Tibial artery (tissue), 4 donors: Measurements from ENCODE around the gene TAF3.

Experiments used
- DNase-seq, 2 donors: peaks; one replicate each; pipeline ENCODE4 v3.0.0-alpha.2; 2019
- H3K27ac ChIP-seq, 2 donors: fragments of 200-600 bp; sonication (generic) in 1 of 2; 1 replicate in 1 of 2; 2 replicates in 1 of 2; pipeline ENCODE4 v1.5.1; 2018 to 2019; ENCODE audit warnings: mild to moderate bottlenecking in 1 of 2
- H3K27me3 ChIP-seq, 2 donors: fragments of 200-600 bp; sonication (generic) in 1 of 2; one replicate each; pipeline versions ENCODE4 v1.5.1 to v1.6.0; 2016 to 2019
- H3K36me3 ChIP-seq, 3 donors: fragments of 200-600 bp; sonication (generic) in 2 of 3; one replicate each; pipeline ENCODE4 v1.5.1; 2016 to 2019; ENCODE audit warnings: mild to moderate bottlenecking in 2 of 3
- H3K4me1 ChIP-seq, 4 donors: fragments of 200-600 bp; sonication (generic) in 2 of 4; 1 replicate in 3 of 4; 2 replicates in 1 of 4; pipeline ENCODE4 v1.5.1; 2016 to 2019
- H3K4me3 ChIP-seq, 2 donors: fragments of 200-600 bp; sonication (generic) in 1 of 2; 1 replicate in 1 of 2; 2 replicates in 1 of 2; pipeline ENCODE4 v1.5.1; 2018 to 2019; ENCODE audit warnings: mild to moderate bottlenecking in 2 of 2
- H3K9me3 ChIP-seq, 3 donors: fragments of 200-600 bp; sonication (generic) in 1 of 3; one replicate each; pipeline ENCODE4 v1.5.1; 2016 to 2019
- CTCF ChIP-seq, 2 experiments: fragments of 200-600 bp in 1 of 2; fragments of 450-650 bp in 1 of 2; IDR thresholded peaks; one replicate each; pipeline ENCODE4 v1.5.1; 2017 to 2019; ENCODE audit warnings: antibody characterized with exemption in 2 of 2, mild to moderate bottlenecking in 1 of 2, moderate library complexity in 1 of 2
- intact Hi-C: fragments of 100-400 bp; cut with DNase I; formaldehyde crosslinking; loops from one replicate; pipeline ENCODE4 v1.15.0; 2023; ENCODE audit warnings: low total_unique reads

TAF3 gene

GRCh38 chr10:8049865-8050555 lies 231.7 kb downstream of the TAF3 start:
- Histone ChIP-seq H3K36me3 (no peaks in the 10 kb centered on the region), H3K4me3 (peak overlapping the region; percentile 28 to 43), H3K27ac (no peak overlapping the region), H3K27me3 (peaks cover 9 to 100% of the 10 kb centered on the region in 2 donors), H3K9me3 (no peaks in the 10 kb centered on the region), H3K4me1 (peaks cover 0 to 76% (median 67%) of the 10 kb centered on the region in 4 donors)
- intact Hi-C loops = no loop called here
- peak in 1 of 2 donors; percentile 55 for DNase-seq
- TF ChIP-seq CTCF (IDR thresholded peaks at IDR 0.05) = no peak

- intact Hi-C loops = no loop called here
- H3K27me3 ChIP-seq = peaks cover 9 to 100% of the 10 kb centered on the region in 2 donors
- peak overlapping the region; percentile 28 to 43 for H3K4me3 ChIP-seq
Measured at GRCh38 chr10:8050556-8051108, 232.3 kb downstream of the TAF3 start.

GRCh38 chr10:8051109-8051821 lies 233.0 kb downstream of the TAF3 start:
- intact Hi-C loops = no loop called here
- no peaks in the 10 kb centered on the region for H3K36me3 ChIP-seq
- peaks cover 0 to 76% (median 68%) of the 10 kb centered on the region in 4 donors for H3K4me1 ChIP-seq
- peak overlapping the region in 1 of 2 donors; percentile 43 for H3K4me3 ChIP-seq
- no peak overlapping the region for H3K27ac ChIP-seq
- TF ChIP-seq CTCF (IDR thresholded peaks at IDR 0.05) = no peak
- peak in 1 of 2 donors; percentile 55 for DNase-seq
- H3K27me3 ChIP-seq = peaks cover 9 to 100% of the 10 kb centered on the region in 2 donors
- no peaks in the 10 kb centered on the region for H3K9me3 ChIP-seq

More at GRCh38 chr10:8050556-8051108, 232.3 kb downstream of the TAF3 start:
- Histone ChIP-seq H3K9me3 (no peaks in the 10 kb centered on the region), H3K4me1 (peaks cover 0 to 76% (median 70%) of the 10 kb centered on the region in 4 donors), H3K27ac (no peak overlapping the region), H3K36me3 (no peaks in the 10 kb centered on the region)
- no peak for TF ChIP-seq CTCF (IDR thresholded peaks at IDR 0.05)
- DNase-seq = peak in 1 of 2 donors; percentile 49

- H3K4me1 ChIP-seq = peaks cover 0 to 76% (median 68%) of the 10 kb centered on the region in 4 donors
- DNase-seq = peak in 1 of 2 donors; percentile 59
Measured at GRCh38 chr10:8051851-8052257, 233.5 kb downstream of the TAF3 start.

More at GRCh38 chr10:8051851-8052257, 233.5 kb downstream of the TAF3 start:
- Histone ChIP-seq H3K27ac (no peak overlapping the region), H3K27me3 (peaks cover 9 to 99% of the 10 kb centered on the region in 2 donors), H3K4me3 (no peak overlapping the region), H3K9me3 (no peaks in the 10 kb centered on the region), H3K36me3 (no peaks in the 10 kb centered on the region)
- TF ChIP-seq CTCF (IDR thresholded peaks at IDR 0.05) = no peak
- intact Hi-C loops = no loop called here
